ENCODE results near the gene USH1G. TPM values are rescaled to one million over a fixed set of nuclear protein-coding genes. Genes with fewer than 3 reads are reported as not detected.

Gene USH1G
- total and polyA plus RNA-seq, 2 of the 13 experiments (the other 11 are each of a cell fraction or from before 2014, with no cell fraction given): 0.04 TPM; not detected in 1

DNA sequence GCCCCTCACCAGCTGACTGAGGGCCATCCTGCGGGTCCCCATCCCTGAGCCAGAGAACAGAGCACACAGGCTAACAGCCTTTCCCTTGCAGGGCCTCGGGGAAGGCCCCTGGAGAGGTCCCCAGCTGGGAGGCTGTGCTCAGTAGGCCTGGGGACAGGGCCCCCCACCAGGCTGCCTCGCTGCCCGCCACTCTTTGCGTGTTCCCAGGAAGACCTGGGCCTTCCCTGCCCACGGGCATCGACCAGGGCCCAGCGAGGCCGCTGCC, 48.7 kb upstream of the USH1G start (continued):
- TF ChIP-seq, protein P1, sequence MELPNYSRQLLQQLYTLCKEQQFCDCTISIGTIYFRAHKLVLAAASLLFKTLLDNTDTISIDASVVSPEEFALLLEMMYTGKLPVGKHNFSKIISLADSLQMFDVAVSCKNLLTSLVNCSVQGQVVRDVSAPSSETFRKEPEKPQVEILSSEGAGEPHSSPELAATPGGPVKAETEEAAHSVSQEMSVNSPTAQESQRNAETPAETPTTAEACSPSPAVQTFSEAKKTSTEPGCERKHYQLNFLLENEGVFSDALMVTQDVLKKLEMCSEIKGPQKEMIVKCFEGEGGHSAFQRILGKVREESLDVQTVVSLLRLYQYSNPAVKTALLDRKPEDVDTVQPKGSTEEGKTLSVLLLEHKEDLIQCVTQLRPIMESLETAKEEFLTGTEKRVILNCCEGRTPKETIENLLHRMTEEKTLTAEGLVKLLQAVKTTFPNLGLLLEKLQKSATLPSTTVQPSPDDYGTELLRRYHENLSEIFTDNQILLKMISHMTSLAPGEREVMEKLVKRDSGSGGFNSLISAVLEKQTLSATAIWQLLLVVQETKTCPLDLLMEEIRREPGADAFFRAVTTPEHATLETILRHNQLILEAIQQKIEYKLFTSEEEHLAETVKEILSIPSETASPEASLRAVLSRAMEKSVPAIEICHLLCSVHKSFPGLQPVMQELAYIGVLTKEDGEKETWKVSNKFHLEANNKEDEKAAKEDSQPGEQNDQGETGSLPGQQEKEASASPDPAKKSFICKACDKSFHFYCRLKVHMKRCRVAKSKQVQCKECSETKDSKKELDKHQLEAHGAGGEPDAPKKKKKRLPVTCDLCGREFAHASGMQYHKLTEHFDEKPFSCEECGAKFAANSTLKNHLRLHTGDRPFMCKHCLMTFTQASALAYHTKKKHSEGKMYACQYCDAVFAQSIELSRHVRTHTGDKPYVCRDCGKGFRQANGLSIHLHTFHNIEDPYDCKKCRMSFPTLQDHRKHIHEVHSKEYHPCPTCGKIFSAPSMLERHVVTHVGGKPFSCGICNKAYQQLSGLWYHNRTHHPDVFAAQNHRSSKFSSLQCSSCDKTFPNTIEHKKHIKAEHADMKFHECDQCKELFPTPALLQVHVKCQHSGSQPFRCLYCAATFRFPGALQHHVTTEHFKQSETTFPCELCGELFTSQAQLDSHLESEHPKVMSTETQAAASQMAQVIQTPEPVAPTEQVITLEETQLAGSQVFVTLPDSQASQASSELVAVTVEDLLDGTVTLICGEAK (IDR thresholded peaks at IDR 0.05): no peak
- TF ChIP-seq, protein P1 (CRISPR knock-in tag; IDR thresholded peaks at IDR 0.05): 0 out of 2 replicates have a peak, but pooled peaks have one; percentile 48
- TF ChIP-seq, protein P2, sequence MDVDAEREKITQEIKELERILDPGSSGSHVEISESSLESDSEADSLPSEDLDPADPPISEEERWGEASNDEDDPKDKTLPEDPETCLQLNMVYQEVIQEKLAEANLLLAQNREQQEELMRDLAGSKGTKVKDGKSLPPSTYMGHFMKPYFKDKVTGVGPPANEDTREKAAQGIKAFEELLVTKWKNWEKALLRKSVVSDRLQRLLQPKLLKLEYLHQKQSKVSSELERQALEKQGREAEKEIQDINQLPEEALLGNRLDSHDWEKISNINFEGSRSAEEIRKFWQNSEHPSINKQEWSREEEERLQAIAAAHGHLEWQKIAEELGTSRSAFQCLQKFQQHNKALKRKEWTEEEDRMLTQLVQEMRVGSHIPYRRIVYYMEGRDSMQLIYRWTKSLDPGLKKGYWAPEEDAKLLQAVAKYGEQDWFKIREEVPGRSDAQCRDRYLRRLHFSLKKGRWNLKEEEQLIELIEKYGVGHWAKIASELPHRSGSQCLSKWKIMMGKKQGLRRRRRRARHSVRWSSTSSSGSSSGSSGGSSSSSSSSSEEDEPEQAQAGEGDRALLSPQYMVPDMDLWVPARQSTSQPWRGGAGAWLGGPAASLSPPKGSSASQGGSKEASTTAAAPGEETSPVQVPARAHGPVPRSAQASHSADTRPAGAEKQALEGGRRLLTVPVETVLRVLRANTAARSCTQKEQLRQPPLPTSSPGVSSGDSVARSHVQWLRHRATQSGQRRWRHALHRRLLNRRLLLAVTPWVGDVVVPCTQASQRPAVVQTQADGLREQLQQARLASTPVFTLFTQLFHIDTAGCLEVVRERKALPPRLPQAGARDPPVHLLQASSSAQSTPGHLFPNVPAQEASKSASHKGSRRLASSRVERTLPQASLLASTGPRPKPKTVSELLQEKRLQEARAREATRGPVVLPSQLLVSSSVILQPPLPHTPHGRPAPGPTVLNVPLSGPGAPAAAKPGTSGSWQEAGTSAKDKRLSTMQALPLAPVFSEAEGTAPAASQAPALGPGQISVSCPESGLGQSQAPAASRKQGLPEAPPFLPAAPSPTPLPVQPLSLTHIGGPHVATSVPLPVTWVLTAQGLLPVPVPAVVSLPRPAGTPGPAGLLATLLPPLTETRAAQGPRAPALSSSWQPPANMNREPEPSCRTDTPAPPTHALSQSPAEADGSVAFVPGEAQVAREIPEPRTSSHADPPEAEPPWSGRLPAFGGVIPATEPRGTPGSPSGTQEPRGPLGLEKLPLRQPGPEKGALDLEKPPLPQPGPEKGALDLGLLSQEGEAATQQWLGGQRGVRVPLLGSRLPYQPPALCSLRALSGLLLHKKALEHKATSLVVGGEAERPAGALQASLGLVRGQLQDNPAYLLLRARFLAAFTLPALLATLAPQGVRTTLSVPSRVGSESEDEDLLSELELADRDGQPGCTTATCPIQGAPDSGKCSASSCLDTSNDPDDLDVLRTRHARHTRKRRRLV (CRISPR knock-in tag; IDR thresholded peaks at IDR 0.05): no peak
- TF ChIP-seq, protein P3, sequence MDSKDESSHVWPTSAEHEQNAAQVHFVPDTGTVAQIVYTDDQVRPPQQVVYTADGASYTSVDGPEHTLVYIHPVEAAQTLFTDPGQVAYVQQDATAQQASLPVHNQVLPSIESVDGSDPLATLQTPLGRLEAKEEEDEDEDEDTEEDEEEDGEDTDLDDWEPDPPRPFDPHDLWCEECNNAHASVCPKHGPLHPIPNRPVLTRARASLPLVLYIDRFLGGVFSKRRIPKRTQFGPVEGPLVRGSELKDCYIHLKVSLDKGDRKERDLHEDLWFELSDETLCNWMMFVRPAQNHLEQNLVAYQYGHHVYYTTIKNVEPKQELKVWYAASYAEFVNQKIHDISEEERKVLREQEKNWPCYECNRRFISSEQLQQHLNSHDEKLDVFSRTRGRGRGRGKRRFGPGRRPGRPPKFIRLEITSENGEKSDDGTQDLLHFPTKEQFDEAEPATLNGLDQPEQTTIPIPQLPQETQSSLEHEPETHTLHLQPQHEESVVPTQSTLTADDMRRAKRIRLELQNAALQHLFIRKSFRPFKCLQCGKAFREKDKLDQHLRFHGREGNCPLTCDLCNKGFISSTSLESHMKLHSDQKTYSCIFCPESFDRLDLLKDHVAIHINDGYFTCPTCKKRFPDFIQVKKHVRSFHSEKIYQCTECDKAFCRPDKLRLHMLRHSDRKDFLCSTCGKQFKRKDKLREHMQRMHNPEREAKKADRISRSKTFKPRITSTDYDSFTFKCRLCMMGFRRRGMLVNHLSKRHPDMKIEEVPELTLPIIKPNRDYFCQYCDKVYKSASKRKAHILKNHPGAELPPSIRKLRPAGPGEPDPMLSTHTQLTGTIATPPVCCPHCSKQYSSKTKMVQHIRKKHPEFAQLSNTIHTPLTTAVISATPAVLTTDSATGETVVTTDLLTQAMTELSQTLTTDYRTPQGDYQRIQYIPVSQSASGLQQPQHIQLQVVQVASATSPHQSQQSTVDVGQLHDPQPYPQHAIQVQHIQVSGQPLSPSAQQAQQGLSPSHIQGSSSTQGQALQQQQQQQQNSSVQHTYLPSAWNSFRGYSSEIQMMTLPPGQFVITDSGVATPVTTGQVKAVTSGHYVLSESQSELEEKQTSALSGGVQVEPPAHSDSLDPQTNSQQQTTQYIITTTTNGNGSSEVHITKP (CRISPR knock-in tag; IDR thresholded peaks at IDR 0.05; ENCODE audit: low read depth): 0 out of 2 replicates have a peak, but pooled peaks have one; percentile 16
- TF ChIP-seq ARNT2 (CRISPR knock-in tag; IDR thresholded peaks at IDR 0.05; ENCODE audit: low read depth): no peak
- TF ChIP-seq, protein P4, sequence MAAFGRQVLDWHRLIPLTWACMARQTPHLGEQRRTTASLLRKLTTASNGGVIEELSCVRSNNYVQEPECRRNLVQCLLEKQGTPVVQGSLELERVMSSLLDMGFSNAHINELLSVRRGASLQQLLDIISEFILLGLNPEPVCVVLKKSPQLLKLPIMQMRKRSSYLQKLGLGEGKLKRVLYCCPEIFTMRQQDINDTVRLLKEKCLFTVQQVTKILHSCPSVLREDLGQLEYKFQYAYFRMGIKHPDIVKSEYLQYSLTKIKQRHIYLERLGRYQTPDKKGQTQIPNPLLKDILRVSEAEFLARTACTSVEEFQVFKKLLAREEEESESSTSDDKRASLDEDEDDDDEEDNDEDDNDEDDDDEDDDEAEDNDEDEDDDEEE (CRISPR knock-in tag; IDR thresholded peaks at IDR 0.05): no peak
- TF ChIP-seq ATAD3A (CRISPR knock-in tag; IDR thresholded peaks at IDR 0.05): no peak
- no peak for TF ChIP-seq NRL (CRISPR knock-in tag; IDR thresholded peaks at IDR 0.05; ENCODE audit: borderline replicate concordance)
- no peak for TF ChIP-seq ZNF329 (CRISPR knock-in tag; IDR thresholded peaks at IDR 0.05; ENCODE audit: low read depth)
- no peak for TF ChIP-seq ZNF446 (CRISPR knock-in tag; IDR thresholded peaks at IDR 0.05)
- no peak for TF ChIP-seq ZMYM2 (CRISPR knock-in tag; IDR thresholded peaks at IDR 0.05)

Data from HepG2 (cell line).